A549 treated with Mapracorat at 1 μM for 4 hours (cell line): ENCODE results near the gene TRAIP. TPM values are rescaled to one million over a fixed set of nuclear protein-coding genes. Genes with fewer than 3 reads are reported as not detected.

Experiments used
- total RNA-seq: library from RNA; stranded (reverse); fragments of 200-300 nt; extraction: Qiagen RNA extraction; gene quantifications from 5 replicates; pipeline ENCODE4 v1.2.3, GENCODE V29; 2022

TRAIP gene
- 10.2 to 14.5 TPM (median 13.8 TPM) in 5 replicates for total RNA-seq

GRCh38 chr3:49856181-49857005 lies at the start of gene TRAIP:
Gene TRAIP, minus strand, starts transcription at chr3:49856564. Its CDS starts 111 bp downstream, at chr3:49856453.

GRCh38 chr3:49903451-49904424 lies 47.4 kb upstream of the TRAIP start, which contains the start of gene MST1R:
Gene MST1R, minus strand, starts transcription at chr3:49903873. Its CDS starts 264 bp downstream, at chr3:49903609.

GRCh38 chr3:49869525-49870126 lies 13.3 kb upstream of the TRAIP start, which contains the start of gene CAMKV:
Gene CAMKV, minus strand, starts transcription at chr3:49869906. Its CDS starts 7,518 bp downstream, at chr3:49862388.

GRCh38 chr3:49813497-49814174 lies 42.7 kb downstream of the TRAIP start, which contains the start of gene UBA7:
Gene UBA7, minus strand, starts transcription at chr3:49813953. Its CDS starts 166 bp downstream, at chr3:49813787.

GRCh38 chr3:49802719-49803464 lies 53.5 kb downstream of the TRAIP start, which contains the start of gene INKA1:
Gene INKA1, plus strand, starts transcription at chr3:49803261. Its CDS starts 132 bp downstream, at chr3:49803393.

GRCh38 chr3:49799761-49800160 lies 56.6 kb downstream of the TRAIP start, which contains the start of gene CDHR4:
Gene CDHR4, minus strand, starts transcription at chr3:49799873. Its CDS starts 61 bp downstream, at chr3:49799812.

GRCh38 chr3:49786357-49787181 lies 69.8 kb downstream of the TRAIP start, which contains the start of gene IP6K1:
Gene IP6K1, minus strand, starts transcription at chr3:49786542. Its CDS starts 38,502 bp downstream, at chr3:49748040.

Other genes with a start within 250 kb of the TRAIP start
- gene APEH, start 182.2 kb downstream of the TRAIP start, total RNA-seq, result 59.7 to 71.2 TPM (median 63.7 TPM) in 5 replicates
- 1.3 to 1.9 TPM (median 1.6 TPM) in 5 replicates for gene MST1, start 167.1 kb downstream of the TRAIP start, total RNA-seq
- gene RNF123, start 167.0 kb downstream of the TRAIP start, total RNA-seq, result 10.2 to 16.4 TPM (median 14.9 TPM) in 5 replicates
- gene AMIGO3, start 136.9 kb downstream of the TRAIP start, total RNA-seq, result 0.17 to 1.5 TPM (median 0.82 TPM) in 5 replicates
- gene GMPPB, start 132.6 kb downstream of the TRAIP start, total RNA-seq, result 14.4 to 20.6 TPM (median 19.5 TPM) in 5 replicates
- 19.0 to 22.9 TPM (median 21.8 TPM) in 5 replicates for gene IP6K1, start 70.0 kb downstream of the TRAIP start, total RNA-seq
- gene CDHR4, start 56.7 kb downstream of the TRAIP start, total RNA-seq, result 0.10 to 0.64 TPM (median 0.22 TPM) in 5 replicates
- 1.4 to 3.1 TPM (median 2.1 TPM) in 5 replicates for gene INKA1, start 53.3 kb downstream of the TRAIP start, total RNA-seq
- gene UBA7, start 42.6 kb downstream of the TRAIP start, total RNA-seq, result 0.30 to 0.70 TPM (median 0.41 TPM) in 5 replicates
- gene CAMKV, start 13.3 kb upstream of the TRAIP start, total RNA-seq, result 0.16 to 0.32 TPM (median 0.21 TPM) in 5 replicates
- gene MST1R, start 47.3 kb upstream of the TRAIP start, total RNA-seq, result 6.1 to 8.3 TPM (median 7.6 TPM) in 5 replicates
- 5.1 to 9.5 TPM (median 8.1 TPM) in 5 replicates for gene MON1A, start 73.2 kb upstream of the TRAIP start, total RNA-seq
- gene RBM6, start 83.6 kb upstream of the TRAIP start, total RNA-seq, result 21.9 to 27.2 TPM (median 25.8 TPM) in 5 replicates
- gene RBM5, start 232.4 kb upstream of the TRAIP start, total RNA-seq, result 29.4 to 37.8 TPM (median 34.5 TPM) in 5 replicates